H9 (cell line): Measurements from ENCODE around the gene CDYL. TPM values are rescaled to one million over a fixed set of nuclear protein-coding genes. Genes with fewer than 3 reads are reported as not detected.

Experiments used
- DNase-seq: peaks from one replicate; pipeline ENCODE4 v3.0.0-alpha.2; 2017
- H2AFZ ChIP-seq: one replicate; pipeline ENCODE4 v1.6.1; 2013; ENCODE audit warnings: mild to moderate bottlenecking, low read length, control low read depth, moderate library complexity
- H2AK5ac ChIP-seq: 2 replicates; pipeline ENCODE4 v1.6.1; 2013; ENCODE audit warnings: low read length, control low read depth, mixed read lengths; ENCODE audit not compliant: insufficient read length
- H2BK120ac ChIP-seq: one replicate; pipeline ENCODE4 v1.6.1; 2013; ENCODE audit warnings: low read depth, mild to moderate bottlenecking, low read length, control low read depth, inconsistent platforms; ENCODE audit not compliant: poor library complexity, severe bottlenecking
- H2BK12ac ChIP-seq: 2 replicates; pipeline ENCODE4 v1.6.1; 2013; ENCODE audit warnings: low read length, control low read depth, mixed read lengths, low read depth; ENCODE audit not compliant: insufficient read length
- H2BK15ac ChIP-seq: 2 replicates; pipeline ENCODE4 v1.6.1; 2013; ENCODE audit warnings: low read depth, low read length, control low read depth
- H2BK20ac ChIP-seq: one replicate; pipeline ENCODE4 v1.6.1; 2013; ENCODE audit warnings: low read depth, mild to moderate bottlenecking, low read length, control low read depth, inconsistent platforms; ENCODE audit not compliant: poor library complexity, severe bottlenecking
- H2BK5ac ChIP-seq: 2 replicates; pipeline ENCODE4 v1.6.1; 2013; ENCODE audit warnings: low read length, control low read depth, mixed read lengths; ENCODE audit not compliant: insufficient read length
- H3K14ac ChIP-seq: 2 replicates; pipeline ENCODE4 v1.6.1; 2013; ENCODE audit warnings: low read length, control low read depth; ENCODE audit not compliant: insufficient read depth
- H3K18ac ChIP-seq: 2 replicates; pipeline ENCODE4 v1.6.1; 2013; ENCODE audit warnings: low read depth, mild to moderate bottlenecking, mixed read lengths, low read length, control low read depth; ENCODE audit not compliant: insufficient read length
- H3K23ac ChIP-seq: 2 replicates; pipeline ENCODE4 v1.6.1; 2013; ENCODE audit warnings: low read length, control low read depth, mixed read lengths, low read depth; ENCODE audit not compliant: insufficient read length
- H3K23me2 ChIP-seq: 2 replicates; pipeline ENCODE4 v1.6.1; 2013; ENCODE audit warnings: low read depth, mild to moderate bottlenecking, mixed read lengths, low read length, control low read depth; ENCODE audit not compliant: insufficient read length, poor library complexity, severe bottlenecking
- H3K27ac ChIP-seq: 2 replicates; pipeline ENCODE4 v1.5.1; 2013; ENCODE audit warnings: low read length, control low read depth, mixed read lengths, low read depth; ENCODE audit not compliant: insufficient read length
- H3K27me3 ChIP-seq: 2 replicates; pipeline ENCODE4 v1.6.1; 2013; ENCODE audit warnings: low read length, control low read depth, inconsistent platforms; ENCODE audit not compliant: insufficient read depth
- H3K4ac ChIP-seq: 2 replicates; pipeline ENCODE4 v1.6.1; 2013; ENCODE audit warnings: low read depth, mild to moderate bottlenecking, control low read depth, inconsistent platforms, low read length, moderate library complexity
- H3K4me1 ChIP-seq: 2 replicates; pipeline ENCODE4 v1.6.1; 2013; ENCODE audit warnings: low read length, control low read depth, inconsistent platforms; ENCODE audit not compliant: insufficient read depth
- H3K4me2 ChIP-seq: 2 replicates; pipeline ENCODE4 v1.6.1; 2013; ENCODE audit warnings: low read length, control low read depth, mixed read lengths; ENCODE audit not compliant: insufficient read length, insufficient read depth
- H3K56ac ChIP-seq: 2 replicates; pipeline ENCODE4 v1.6.1; 2013; ENCODE audit warnings: low read depth, mild to moderate bottlenecking, mixed read lengths, low read length, control low read depth; ENCODE audit not compliant: insufficient read length
- H3K79me1 ChIP-seq: 2 replicates; pipeline ENCODE4 v1.6.1; 2013; ENCODE audit warnings: low read depth, mild to moderate bottlenecking, moderate library complexity, low read length, control low read depth, inconsistent platforms; ENCODE audit not compliant: insufficient read depth, poor library complexity, severe bottlenecking
- H3K79me2 ChIP-seq: 2 replicates; pipeline ENCODE4 v1.6.1; 2013; ENCODE audit warnings: low read length, control low read depth, inconsistent platforms; ENCODE audit not compliant: insufficient read depth
- H3K9ac ChIP-seq: 2 replicates; pipeline ENCODE4 v1.6.1; 2013; ENCODE audit warnings: low read length, control low read depth, mixed read lengths; ENCODE audit not compliant: insufficient read length; ENCODE audit errors: extremely low read depth
- H3K9me3 ChIP-seq: one replicate; pipeline ENCODE4 v1.6.1; 2013; ENCODE audit warnings: low read depth, low read length, inconsistent platforms; ENCODE audit not compliant: control insufficient read depth
- H3T11ph ChIP-seq: one replicate; pipeline ENCODE4 v1.6.1; 2013; ENCODE audit warnings: mild to moderate bottlenecking, low read length, control low read depth, inconsistent platforms
- H4K20me1 ChIP-seq: one replicate; pipeline ENCODE4 v1.6.1; 2013; ENCODE audit not compliant: control insufficient read depth, insufficient read length, insufficient read depth
- H4K5ac ChIP-seq: 2 replicates; pipeline ENCODE4 v1.6.1; 2013; ENCODE audit warnings: low read depth, mild to moderate bottlenecking, mixed read lengths, low read length, control low read depth; ENCODE audit not compliant: insufficient read length
- H4K8ac ChIP-seq: replicated peaks from 2 replicates; pipeline ENCODE4 v1.6.1; 2013; ENCODE audit warnings: low read length, control low read depth, mixed read lengths, low read depth; ENCODE audit not compliant: insufficient read length
- H4K91ac ChIP-seq: 2 replicates; pipeline ENCODE4 v1.6.1; 2013; ENCODE audit warnings: low read depth, mild to moderate bottlenecking, moderate library complexity, mixed read lengths, low read length, control low read depth; ENCODE audit not compliant: insufficient read length
- H3K27ac Mint-ChIP-seq, 3 experiments: 2 replicates in 2 of 3; 3 replicates in 1 of 3; pipeline ENCODE4 v1.8.0; 2020 to 2021; ENCODE audit warnings: mixed read lengths in 3 of 3, mild to moderate bottlenecking in 1 of 3, moderate library complexity in 1 of 3
- H3K27me3 Mint-ChIP-seq: 2 replicates; pipeline ENCODE4 v1.8.0; 2021; ENCODE audit warnings: low read depth, mild to moderate bottlenecking, moderate library complexity, mixed read lengths
- H3K36me3 Mint-ChIP-seq, 3 experiments: 2 replicates in 2 of 3; 3 replicates in 1 of 3; pipeline ENCODE4 v1.8.0; 2020 to 2021; ENCODE audit warnings: low read depth in 3 of 3, mixed read lengths in 3 of 3; ENCODE audit not compliant: insufficient read depth in 1 of 3
- H3K4me1 Mint-ChIP-seq, 2 experiments: 2 replicates each; pipeline ENCODE4 v1.8.0; 2020; ENCODE audit warnings: mixed read lengths in 2 of 2
- H3K4me3 Mint-ChIP-seq, 2 experiments: 2 replicates in 1 of 2; 3 replicates in 1 of 2; pipeline ENCODE4 v1.8.0; 2020 to 2021; ENCODE audit warnings: mild to moderate bottlenecking in 2 of 2, mixed read lengths in 2 of 2, moderate library complexity in 1 of 2
- H3K9me3 Mint-ChIP-seq, 2 experiments: 2 replicates in 1 of 2; 3 replicates in 1 of 2; pipeline ENCODE4 v1.8.0; 2020; ENCODE audit warnings: mild to moderate bottlenecking in 2 of 2, mixed read lengths in 2 of 2, moderate library complexity in 1 of 2
- CTCF ChIP-seq: fragments of 200-600 bp; sonication (generic); conservative IDR thresholded peaks from 3 replicates; pipeline ENCODE4 v1.8.0; 2021; ENCODE audit warnings: antibody characterized with exemption, mild to moderate bottlenecking
- WGBS: extraction: QIAGEN DNeasy Blood & Tissue Kit; methylation state at CpG from one replicate; pipeline ENCODE4 v1.1.7; 2013; ENCODE audit warnings: missing lambda C conversion rate, low lambda C conversion rate, mixed read lengths; ENCODE audit not compliant: insufficient read length; ENCODE audit errors: extremely low coverage; 5-methylcytosine and 5-hydroxymethylcytosine counted together
- total RNA-seq: library from RNA; stranded (reverse); gene quantifications from 2 replicates; pipeline ENCODE4 v1.2.1, GENCODE V29; 2021

Gene CDYL
- total RNA-seq, 1 experiment from 2014 or later, result 95.0 TPM

GRCh38 chr6:4774715-4775493 lies 1.3 kb upstream of the CDYL start:
- no CpG with 5 or more reads among the region's 47 CpGs for WGBS
- Histone ChIP-seq H3K56ac (no peak overlapping the region), H4K8ac (no peak overlapping the region), H2BK12ac (no peak overlapping the region), H3K4me1 (peaks cover 4% of the 10 kb centered on the region), H3K79me2 (peaks cover 35% of the 10 kb centered on the region; the same call in 1 of the 2 replicates), H3K23ac (no peak overlapping the region), H3K9me3 (no peaks in the 10 kb centered on the region), H3K9ac (peak overlapping the region; percentile 61), H2BK5ac (no peak overlapping the region), H2BK15ac (no peak overlapping the region), H3K79me1 (no peaks in the 10 kb centered on the region), H4K91ac (no peak overlapping the region), H2BK120ac (no peak overlapping the region), H3K14ac (0 out of 2 replicates have a peak overlapping the region, but pooled peaks have one; percentile 48), H2BK20ac (no peak overlapping the region), H3T11ph (no peak overlapping the region), H3K23me2 (peaks cover 18% of the 10 kb centered on the region), H3K27me3 (peaks cover 22% of the 10 kb centered on the region; the same call in 1 of the 2 replicates), H4K20me1 (no peaks in the 10 kb centered on the region), H3K4ac (no peak overlapping the region), H3K4me2 (peak overlapping the region; percentile 82), H3K18ac (no peak overlapping the region), H2AFZ (no peak overlapping the region), H3K27ac (no peak overlapping the region), H2AK5ac (no peak overlapping the region), H4K5ac (no peak overlapping the region)
- DNase-seq, result peak; percentile 47
- Mint-ChIP-seq H3K4me1 (peaks cover 34 to 47% of the 10 kb centered on the region in 2 experiments), H3K9me3 (peaks cover 12 to 13% of the 10 kb centered on the region in 2 experiments), H3K27me3 (peaks cover 29% of the 10 kb centered on the region), H3K27ac (peak overlapping the region; percentile 2 to 46 (median 12); a peak in 6 of 7 replicates), H3K36me3 (peaks cover 7 to 17% (median 9%) of the 10 kb centered on the region in 3 experiments; a peak in 6 of 7 replicates), H3K4me3 (peak overlapping the region; percentile 82 to 93)
- no peak for TF ChIP-seq CTCF
